K562 (cell line): ENCODE data around the gene IKZF4. TPM values are rescaled to one million over a fixed set of nuclear protein-coding genes. Genes with fewer than 3 reads are reported as not detected.
A peak's percentile ranks its signal among the peaks of the same experiment; 100 is the strongest.

Source experiments
- CEBPB ChIP-seq: fragments of 450-650 bp; IDR thresholded peaks from 2 replicates; pipeline ENCODE4 v1.6.1; 2016; ENCODE audit warnings: missing genetic modification characterization, missing compliant biosample characterization
- DACH1 ChIP-seq: fragments of 450-650 bp; IDR thresholded peaks from 2 replicates; pipeline ENCODE4 v1.6.1; 2018; ENCODE audit not compliant: partially characterized antibody
- DEAF1 ChIP-seq: fragments of 450-650 bp; formaldehyde crosslinking; IDR thresholded peaks from 2 replicates; pipeline ENCODE4 v1.4.0; 2020; ENCODE audit warnings: mild to moderate bottlenecking, moderate library complexity
- FOXJ2 ChIP-seq: fragments of 200-800 bp; sonication (Bioruptor generic); IDR thresholded peaks from 2 replicates; pipeline ENCODE4 v1.6.1; 2016; ENCODE audit warnings: missing genetic modification characterization, missing compliant biosample characterization
- L3MBTL2 ChIP-seq: fragments of 450-650 bp; IDR thresholded peaks from 2 replicates; pipeline ENCODE4 v1.6.1; 2016; ENCODE audit warnings: mild to moderate bottlenecking, moderate library complexity
- MEIS2 ChIP-seq: fragments of 450-650 bp; IDR thresholded peaks from 2 replicates; pipeline ENCODE4 v1.6.1; 2014; ENCODE audit warnings: mild to moderate bottlenecking; ENCODE audit not compliant: partially characterized antibody
- MTA3 ChIP-seq: fragments of 450-650 bp; formaldehyde crosslinking; IDR thresholded peaks from 2 replicates; pipeline ENCODE4 v1.6.1; 2017; ENCODE audit warnings: mild to moderate bottlenecking, borderline replicate concordance
- NR2C2 ChIP-seq, 2 experiments: fragments of 200-800 bp in 1 of 2; sonication (Bioruptor generic) in 1 of 2; sonication (generic) in 1 of 2; formaldehyde crosslinking in 1 of 2; IDR thresholded peaks; 2 replicates each; pipeline versions ENCODE4 v1.6.1 to v1.8.0; 2016 to 2022; ENCODE audit warnings: mild to moderate bottlenecking in 1 of 2, missing compliant biosample characterization in 1 of 2, missing genetic modification characterization in 1 of 2, missing genetic modification reagents in 1 of 2
- PRPF4 ChIP-seq: fragments of 200-400 bp; formaldehyde crosslinking; IDR thresholded peaks from one replicate; pipeline ENCODE4 v1.6.1; 2017; ENCODE audit warnings: low read length, low read depth, mild to moderate bottlenecking; ENCODE audit not compliant: insufficient read depth, poor library complexity, severe bottlenecking
- RCOR1 ChIP-seq, 2 experiments: IDR thresholded peaks; 2 replicates each; pipeline ENCODE4 v1.6.1; 2012; ENCODE audit warnings: low read depth in 2 of 2, low read length in 2 of 2, borderline replicate concordance in 1 of 2, improper control_type of control experiment in 1 of 2
- SAFB ChIP-seq: fragments of 200-400 bp; formaldehyde crosslinking; IDR thresholded peaks from 2 replicates; pipeline ENCODE4 v1.6.1; 2017; ENCODE audit warnings: low read depth, low read length, borderline replicate concordance
- SOX6 ChIP-seq: fragments of 450-650 bp; IDR thresholded peaks from 2 replicates; pipeline ENCODE4 v1.6.1; 2014; ENCODE audit warnings: mild to moderate bottlenecking
- TAF1 ChIP-seq: IDR thresholded peaks from 2 replicates; pipeline ENCODE4 v1.6.1; 2011; ENCODE audit warnings: mild to moderate bottlenecking, low read length, moderate library complexity; ENCODE audit not compliant: insufficient read depth, control insufficient read depth, severe bottlenecking; ENCODE audit errors: extremely low read depth
- ZNF583 ChIP-seq: fragments of 250-450 bp; sonication (Bioruptor Pico); IDR thresholded peaks from 2 replicates; pipeline ENCODE4 v1.4.0; 2020
- ZNF79 ChIP-seq: fragments of 250-450 bp; sonication (Bioruptor Pico); IDR thresholded peaks from 2 replicates; pipeline ENCODE4 v1.4.0; 2020; ENCODE audit warnings: low read depth, mild to moderate bottlenecking, moderate library complexity
- polyA plus RNA-seq, 8 experiments: library from polyadenylated mRNA; depleted of rRNA in 4 of 8; stranded (reverse) in 5 of 8; unstranded in 3 of 8; fragments of >200 nt; fragmentation: Nextera tagmentation in 2 of 8; fragmentation: Illumina TruSeq in 1 of 8; extraction: Ambion mirVana in 2 of 8; extraction: Trizol in 1 of 8; gene quantifications; 2 replicates each; pipeline versions ENCODE4 v1.2.1 to v1.2.3, GENCODE V29; 2011 to 2014; ENCODE audit warnings: inconsistent platforms in 1 of 8, missing spikeins in 1 of 8
- total RNA-seq, 7 experiments: library from RNA; depleted of rRNA in 6 of 7; stranded (reverse); fragments of >200 nt in 6 of 7; fragmentation: Illumina TruSeq in 2 of 7; extraction: Trizol in 2 of 7; gene quantifications; 2 replicates each; pipeline versions ENCODE4 v1.2.1 to v1.2.3, GENCODE V29; 2011 to 2021; ENCODE audit warnings: low replicate concordance in 1 of 7
- TF ChIP-seq, protein P1 (sequence below): fragments of 250-450 bp; sonication (Bioruptor Pico); IDR thresholded peaks from 2 replicates; pipeline ENCODE4 v1.5.0; 2021; ENCODE audit warnings: mild to moderate bottlenecking, borderline replicate concordance
- TF ChIP-seq, protein P2 (sequence below): fragments of 150-350 bp; IDR thresholded peaks from 2 replicates; pipeline ENCODE4 v1.6.1; 2014; ENCODE audit warnings: low read depth, mild to moderate bottlenecking, low read length, borderline replicate concordance
- TF ChIP-seq, protein P3 (sequence below): fragments of 450-650 bp; IDR thresholded peaks from 2 replicates; pipeline ENCODE4 v1.6.1; 2016; ENCODE audit warnings: missing biosample characterization, missing genetic modification characterization

Gene IKZF4
- total and polyA plus RNA-seq, 9 of the 15 experiments (the other 6 are each of a cell fraction or from before 2014, with no cell fraction given): 1.9 to 16.3 (median 3.6) TPM

- TF ChIP-seq MEIS2: peak; percentile 87
- peak in 1 of 2 experiments; percentile 41; a peak in 1 of 4 replicates for TF ChIP-seq RCOR1 (IDR thresholded peaks at IDR 0.05; ENCODE audit: borderline replicate concordance in 1 of 2, low read depth in 2 of 2, low read length in 2 of 2)
- peak; percentile 75 for TF ChIP-seq TAF1
- TF ChIP-seq, protein P1, sequence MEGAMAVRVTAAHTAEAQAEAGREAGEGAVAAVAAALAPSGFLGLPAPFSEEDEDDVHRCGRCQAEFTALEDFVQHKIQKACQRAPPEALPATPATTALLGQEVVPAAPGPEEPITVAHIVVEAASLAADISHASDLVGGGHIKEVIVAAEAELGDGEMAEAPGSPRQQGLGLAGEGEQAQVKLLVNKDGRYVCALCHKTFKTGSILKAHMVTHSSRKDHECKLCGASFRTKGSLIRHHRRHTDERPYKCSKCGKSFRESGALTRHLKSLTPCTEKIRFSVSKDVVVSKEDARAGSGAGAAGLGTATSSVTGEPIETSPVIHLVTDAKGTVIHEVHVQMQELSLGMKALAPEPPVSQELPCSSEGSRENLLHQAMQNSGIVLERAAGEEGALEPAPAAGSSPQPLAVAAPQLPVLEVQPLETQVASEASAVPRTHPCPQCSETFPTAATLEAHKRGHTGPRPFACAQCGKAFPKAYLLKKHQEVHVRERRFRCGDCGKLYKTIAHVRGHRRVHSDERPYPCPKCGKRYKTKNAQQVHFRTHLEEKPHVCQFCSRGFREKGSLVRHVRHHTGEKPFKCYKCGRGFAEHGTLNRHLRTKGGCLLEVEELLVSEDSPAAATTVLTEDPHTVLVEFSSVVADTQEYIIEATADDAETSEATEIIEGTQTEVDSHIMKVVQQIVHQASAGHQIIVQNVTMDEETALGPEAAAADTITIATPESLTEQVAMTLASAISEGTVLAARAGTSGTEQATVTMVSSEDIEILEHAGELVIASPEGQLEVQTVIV (CRISPR knock-in tag): no peak
- no peak for TF ChIP-seq ZNF583 (CRISPR knock-in tag)
- TF ChIP-seq SAFB: no peak
- TF ChIP-seq DACH1: peak; percentile 60
- TF ChIP-seq FOXJ2 (tag): peak; percentile 62; the same call in 1 of the 2 replicates
- TF ChIP-seq PRPF4: no peak
- TF ChIP-seq, protein P2, sequence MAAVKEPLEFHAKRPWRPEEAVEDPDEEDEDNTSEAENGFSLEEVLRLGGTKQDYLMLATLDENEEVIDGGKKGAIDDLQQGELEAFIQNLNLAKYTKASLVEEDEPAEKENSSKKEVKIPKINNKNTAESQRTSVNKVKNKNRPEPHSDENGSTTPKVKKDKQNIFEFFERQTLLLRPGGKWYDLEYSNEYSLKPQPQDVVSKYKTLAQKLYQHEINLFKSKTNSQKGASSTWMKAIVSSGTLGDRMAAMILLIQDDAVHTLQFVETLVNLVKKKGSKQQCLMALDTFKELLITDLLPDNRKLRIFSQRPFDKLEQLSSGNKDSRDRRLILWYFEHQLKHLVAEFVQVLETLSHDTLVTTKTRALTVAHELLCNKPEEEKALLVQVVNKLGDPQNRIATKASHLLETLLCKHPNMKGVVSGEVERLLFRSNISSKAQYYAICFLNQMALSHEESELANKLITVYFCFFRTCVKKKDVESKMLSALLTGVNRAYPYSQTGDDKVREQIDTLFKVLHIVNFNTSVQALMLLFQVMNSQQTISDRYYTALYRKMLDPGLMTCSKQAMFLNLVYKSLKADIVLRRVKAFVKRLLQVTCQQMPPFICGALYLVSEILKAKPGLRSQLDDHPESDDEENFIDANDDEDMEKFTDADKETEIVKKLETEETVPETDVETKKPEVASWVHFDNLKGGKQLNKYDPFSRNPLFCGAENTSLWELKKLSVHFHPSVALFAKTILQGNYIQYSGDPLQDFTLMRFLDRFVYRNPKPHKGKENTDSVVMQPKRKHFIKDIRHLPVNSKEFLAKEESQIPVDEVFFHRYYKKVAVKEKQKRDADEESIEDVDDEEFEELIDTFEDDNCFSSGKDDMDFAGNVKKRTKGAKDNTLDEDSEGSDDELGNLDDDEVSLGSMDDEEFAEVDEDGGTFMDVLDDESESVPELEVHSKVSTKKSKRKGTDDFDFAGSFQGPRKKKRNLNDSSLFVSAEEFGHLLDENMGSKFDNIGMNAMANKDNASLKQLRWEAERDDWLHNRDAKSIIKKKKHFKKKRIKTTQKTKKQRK: peak; percentile 100
- TF ChIP-seq ZNF79 (CRISPR knock-in tag): no peak
- TF ChIP-seq, protein P3, sequence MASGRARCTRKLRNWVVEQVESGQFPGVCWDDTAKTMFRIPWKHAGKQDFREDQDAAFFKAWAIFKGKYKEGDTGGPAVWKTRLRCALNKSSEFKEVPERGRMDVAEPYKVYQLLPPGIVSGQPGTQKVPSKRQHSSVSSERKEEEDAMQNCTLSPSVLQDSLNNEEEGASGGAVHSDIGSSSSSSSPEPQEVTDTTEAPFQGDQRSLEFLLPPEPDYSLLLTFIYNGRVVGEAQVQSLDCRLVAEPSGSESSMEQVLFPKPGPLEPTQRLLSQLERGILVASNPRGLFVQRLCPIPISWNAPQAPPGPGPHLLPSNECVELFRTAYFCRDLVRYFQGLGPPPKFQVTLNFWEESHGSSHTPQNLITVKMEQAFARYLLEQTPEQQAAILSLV (tag): no peak
- no peak; the same call in 1 of the 2 replicates for TF ChIP-seq NR2C2 (CRISPR knock-in tag; IDR thresholded peaks at IDR 0.05)
- peak; percentile 95 for TF ChIP-seq NR2C2 (tag; IDR thresholded peaks at IDR 0.05)
- no peak for TF ChIP-seq CEBPB (tag)
- TF ChIP-seq L3MBTL2: peak; percentile 34
- peak; percentile 91; the same call in 1 of the 2 replicates for TF ChIP-seq MTA3
- no peak for TF ChIP-seq SOX6
- no peak for TF ChIP-seq DEAF1 (CRISPR knock-in tag)
These were observed 47.1 kb upstream of the IKZF4 start, which contains the start of gene RAB5B (continued) for GRCh38 chr12:55973599-55974307.
